ENCODE results near the gene HSPA4L.

Gene HSPA4L

GRCh38 chr4:127782275-127783025 lies at the start of gene HSPA4L:
Gene HSPA4L (plus strand): TSS chr4:127782322. CDS start chr4:127782551, 229 bp downstream.
- no peak for DNase-seq (ENCODE audit: low read depth in 2 of 2, low spot score in 1 of 2)

GRCh38 chr4:127732623-127733328 lies 49.3 kb upstream of the HSPA4L start:
- no peak for DNase-seq (ENCODE audit: low read depth in 2 of 2, low spot score in 1 of 2)

GRCh38 chr4:127734976-127735375 lies 47.1 kb upstream of the HSPA4L start:
- DNase-seq (ENCODE audit: low read depth in 2 of 2, low spot score in 1 of 2): no peak

GRCh38 chr4:127737295-127737694 lies 44.8 kb upstream of the HSPA4L start:
- DNase-seq (ENCODE audit: low read depth in 2 of 2, low spot score in 1 of 2): no peak

- no peak for DNase-seq (ENCODE audit: low read depth in 2 of 2, low spot score in 1 of 2)
Observed at GRCh38 chr4:127741247-127741646, 40.9 kb upstream of the HSPA4L start.

- DNase-seq (ENCODE audit: low read depth in 2 of 2, low spot score in 1 of 2): no peak
Observed at GRCh38 chr4:127747883-127748282, 34.2 kb upstream of the HSPA4L start.

GRCh38 chr4:127748957-127749356 lies 33.2 kb upstream of the HSPA4L start:
- DNase-seq (ENCODE audit: low read depth in 2 of 2, low spot score in 1 of 2): no peak

- DNase-seq (ENCODE audit: low read depth in 2 of 2, low spot score in 1 of 2): no peak
Observed at GRCh38 chr4:127756906-127757305, 25.2 kb upstream of the HSPA4L start.

- no peak for DNase-seq (ENCODE audit: low read depth in 2 of 2, low spot score in 1 of 2)
Observed at GRCh38 chr4:127759228-127759820, 22.8 kb upstream of the HSPA4L start.

- no peak for DNase-seq (ENCODE audit: low read depth in 2 of 2, low spot score in 1 of 2)
Observed at GRCh38 chr4:127759893-127760292, 22.2 kb upstream of the HSPA4L start.

- no peak for DNase-seq (ENCODE audit: low read depth in 2 of 2, low spot score in 1 of 2)
Observed at GRCh38 chr4:127771535-127772275, 10.4 kb upstream of the HSPA4L start.

- no peak for DNase-seq (ENCODE audit: low read depth in 2 of 2, low spot score in 1 of 2)
Observed at GRCh38 chr4:127772769-127773671, 9.1 kb upstream of the HSPA4L start.

- no peak for DNase-seq (ENCODE audit: low read depth in 2 of 2, low spot score in 1 of 2)
Observed at GRCh38 chr4:127775843-127776242, 6.3 kb upstream of the HSPA4L start.

GRCh38 chr4:127776620-127777019 lies 5.5 kb upstream of the HSPA4L start:
- no peak for DNase-seq (ENCODE audit: low read depth in 2 of 2, low spot score in 1 of 2)

- no peak for DNase-seq (ENCODE audit: low read depth in 2 of 2, low spot score in 1 of 2)
Observed at GRCh38 chr4:127777487-127777886, 4.6 kb upstream of the HSPA4L start.

- no peak for DNase-seq (ENCODE audit: low read depth in 2 of 2, low spot score in 1 of 2)
Observed at GRCh38 chr4:127778102-127778501, 4.0 kb upstream of the HSPA4L start.

- no peak for DNase-seq (ENCODE audit: low read depth in 2 of 2, low spot score in 1 of 2)
Observed at GRCh38 chr4:127780598-127780997, 1.5 kb upstream of the HSPA4L start.

- no peak for DNase-seq (ENCODE audit: low read depth in 2 of 2, low spot score in 1 of 2)
Observed at GRCh38 chr4:127781300-127782024, 660 bp upstream of the HSPA4L start.

GRCh38 chr4:127782025-127782274 lies 172 bp upstream of the HSPA4L start:
- no peak for DNase-seq (ENCODE audit: low read depth in 2 of 2, low spot score in 1 of 2)

Data from stimulated activated CD8-positive, alpha-beta memory T cell treated with anti-CD3 and anti-CD28 coated beads, Interleukin-4, amount 100 ng/mL, for 4 hours (primary cell).